Right lobe of liver (tissue), 6 donors: ENCODE measurements around the gene PTCD1. TPM values are rescaled to one million over a fixed set of nuclear protein-coding genes. Genes with fewer than 3 reads are reported as not detected.

Experiments
- ATAC-seq, 4 donors: fragments of 200-7000 bp; cut with Tn5 transposase; one replicate each; pipeline ENCODE4 v1.9.1; 2020; ENCODE audit warnings: mild to moderate bottlenecking in 4 of 4, moderate library complexity in 4 of 4
- DNase-seq, 3 donors: peaks; one replicate each; pipeline ENCODE4 v3.0.0-alpha.2; 2020
- H3K27ac ChIP-seq, 3 donors: fragments of 200-600 bp; one replicate each; pipeline ENCODE4 v1.8.0; 2022
- H3K27me3 ChIP-seq, 2 donors: fragments of 200-600 bp; one replicate each; pipeline ENCODE4 v1.8.0; 2022
- H3K36me3 ChIP-seq, 4 donors: fragments of 200-600 bp; sonication (generic) in 1 of 4; one replicate each; pipeline versions ENCODE4 v1.5.1 to v1.8.0; 2017 to 2022; ENCODE audit warnings: control low read depth in 1 of 4
- H3K4me1 ChIP-seq, 4 donors: fragments of 200-600 bp; sonication (generic) in 1 of 4; one replicate each; pipeline versions ENCODE4 v1.5.1 to v1.8.0; 2017 to 2022; ENCODE audit warnings: control low read depth in 1 of 4
- H3K4me3 ChIP-seq, 3 donors: fragments of 200-600 bp; one replicate each; pipeline ENCODE4 v1.8.0; 2022
- H3K9me3 ChIP-seq, 4 donors: fragments of 200-600 bp; sonication (generic) in 1 of 4; one replicate each; pipeline versions ENCODE4 v1.5.1 to v1.8.0; 2017 to 2022; ENCODE audit warnings: control low read depth in 1 of 4
- CTCF ChIP-seq, 4 donors: fragments of 200-600 bp in 3 of 4; fragments of 450-650 bp in 1 of 4; IDR thresholded peaks; one replicate each; pipeline versions ENCODE4 v1.5.1 to v1.8.0; 2016 to 2022; ENCODE audit warnings: antibody characterized with exemption in 4 of 4, mild to moderate bottlenecking in 2 of 4
- POLR2A ChIP-seq: fragments of 450-650 bp; IDR thresholded peaks from one replicate; pipeline ENCODE4 v1.6.1; 2017; ENCODE audit warnings: antibody characterized with exemption, mild to moderate bottlenecking
- WGBS: methylation state at CpG from one replicate; pipeline ENCODE4 v1.1.6; 2018; ENCODE audit warnings: low coverage, low lambda C conversion rate; ENCODE audit not compliant: insufficient coverage; ENCODE audit errors: missing lambda C conversion rate; 5-methylcytosine and 5-hydroxymethylcytosine counted together
- intact Hi-C, 2 donors: fragments of 100-400 bp; cut with DNase I; formaldehyde crosslinking; loops; one replicate each; pipeline versions ENCODE4 v1.11.2 to v1.14.1; 2022
- total RNA-seq, 6 experiments: library from RNA; depleted of rRNA in 2 of 6; stranded (reverse); fragments of >200 nt in 2 of 6; fragmentation: NEBNext Ultra II Directional in 3 of 6; extraction: Animal tissue kit (Norgen Biotek cat#: 25700) in 3 of 6; gene quantifications; one replicate each; pipeline versions ENCODE4 v1.1.0 to v1.2.4, GENCODE V29; 2016 to 2023
- donor health status: DM: no; HTN: yes; CAD: no.
- donor health status: DM: no; HTN: no; CAD: no.
- donor health status: DM: no; HTN: no; CAD: no.
- donor health status: DM: no; HTN: yes; CAD: no.
- donor health status: DM: no; HTN: yes; CAD: no.

PTCD1 gene
- total RNA-seq, 6 experiments from 2014 or later = 2.4 to 5.3 (median 2.8) TPM

GRCh38 chr7:99373091-99374066 is 65.2 kb downstream of the PTCD1 start:
- Histone ChIP-seq H3K36me3 (no peaks in the 10 kb centered on the region), H3K4me1 (peaks cover 0 to 23% (median 2%) of the 10 kb centered on the region in 4 donors), H3K27me3 (no peaks in the 10 kb centered on the region), H3K9me3 (no peaks in the 10 kb centered on the region), H3K27ac (peak overlapping the region in 2 of 3 donors; percentile 72 to 89), H3K4me3 (peak overlapping the region; percentile 80 to 86 (median 82))
- WGBS = 85% methylated on average over 20 of the region's 41 CpGs
- intact Hi-C loops = no loop called here
- DNase-seq (no peak), ATAC-seq (no peak)
- TF ChIP-seq CTCF (IDR thresholded peaks at IDR 0.05) (no peak), POLR2A (no peak)

- TF ChIP-seq POLR2A (no peak), CTCF (IDR thresholded peaks at IDR 0.05) (no peak)
- WGBS = 25% methylated on average over 14 of the region's 21 CpGs
- Histone ChIP-seq H3K4me3 (no peak overlapping the region), H3K27me3 (no peaks in the 10 kb centered on the region), H3K4me1 (peaks cover 0 to 23% (median 2%) of the 10 kb centered on the region in 4 donors), H3K36me3 (no peaks in the 10 kb centered on the region), H3K9me3 (no peaks in the 10 kb centered on the region), H3K27ac (peak overlapping the region in 1 of 3 donors; percentile 7)
- intact Hi-C loops = no loop called here
- ATAC-seq = peak in 2 of 4 donors; percentile 2 to 21
- DNase-seq = no peak
Measured at GRCh38 chr7:99372275-99373090, 66.1 kb downstream of the PTCD1 start.

GRCh38 chr7:99371376-99371920 is 67.2 kb downstream of the PTCD1 start:
- no peak for TF ChIP-seq POLR2A
- no peak for TF ChIP-seq CTCF (IDR thresholded peaks at IDR 0.05)
- Histone ChIP-seq H3K27ac (no peak overlapping the region), H3K27me3 (no peaks in the 10 kb centered on the region), H3K4me1 (peaks cover 0 to 23% (median 2%) of the 10 kb centered on the region in 4 donors), H3K36me3 (peaks cover 0 to 9% (median 0%) of the 10 kb centered on the region in 4 donors), H3K4me3 (no peak overlapping the region), H3K9me3 (no peaks in the 10 kb centered on the region)
- DNase-seq = no peak
- WGBS = 89% methylated on average over 7 of the region's 11 CpGs
- intact Hi-C loops = no loop called here
- ATAC-seq = no peak

GRCh38 chr7:99369767-99370391 is 68.7 kb downstream of the PTCD1 start:
- Histone ChIP-seq H3K9me3 (no peaks in the 10 kb centered on the region), H3K27ac (no peak overlapping the region), H3K4me1 (peaks cover 0 to 14% (median 0%) of the 10 kb centered on the region in 4 donors), H3K4me3 (no peak overlapping the region), H3K27me3 (no peaks in the 10 kb centered on the region), H3K36me3 (peaks cover 0 to 22% (median 6%) of the 10 kb centered on the region in 4 donors)
- intact Hi-C loops = no loop called here
- no peak for DNase-seq
- ATAC-seq = no peak
- WGBS = 55% methylated on average over 6 of the region's 9 CpGs
- no peak for TF ChIP-seq CTCF (IDR thresholded peaks at IDR 0.05)
- TF ChIP-seq POLR2A = no peak
